Inflammatory macrophage treated with lipopolysaccharide for 4 hours (primary cell): ENCODE measurements around the gene PAGE5.

ENCODE experiments used
- DNase-seq: peaks from one replicate; pipeline ENCODE4 v3.0.0-alpha.2; 2020

The PAGE5 gene, protein sequence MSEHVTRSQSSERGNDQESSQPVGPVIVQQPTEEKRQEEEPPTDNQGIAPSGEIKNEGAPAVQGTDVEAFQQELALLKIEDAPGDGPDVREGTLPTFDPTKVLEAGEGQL

DNA sequence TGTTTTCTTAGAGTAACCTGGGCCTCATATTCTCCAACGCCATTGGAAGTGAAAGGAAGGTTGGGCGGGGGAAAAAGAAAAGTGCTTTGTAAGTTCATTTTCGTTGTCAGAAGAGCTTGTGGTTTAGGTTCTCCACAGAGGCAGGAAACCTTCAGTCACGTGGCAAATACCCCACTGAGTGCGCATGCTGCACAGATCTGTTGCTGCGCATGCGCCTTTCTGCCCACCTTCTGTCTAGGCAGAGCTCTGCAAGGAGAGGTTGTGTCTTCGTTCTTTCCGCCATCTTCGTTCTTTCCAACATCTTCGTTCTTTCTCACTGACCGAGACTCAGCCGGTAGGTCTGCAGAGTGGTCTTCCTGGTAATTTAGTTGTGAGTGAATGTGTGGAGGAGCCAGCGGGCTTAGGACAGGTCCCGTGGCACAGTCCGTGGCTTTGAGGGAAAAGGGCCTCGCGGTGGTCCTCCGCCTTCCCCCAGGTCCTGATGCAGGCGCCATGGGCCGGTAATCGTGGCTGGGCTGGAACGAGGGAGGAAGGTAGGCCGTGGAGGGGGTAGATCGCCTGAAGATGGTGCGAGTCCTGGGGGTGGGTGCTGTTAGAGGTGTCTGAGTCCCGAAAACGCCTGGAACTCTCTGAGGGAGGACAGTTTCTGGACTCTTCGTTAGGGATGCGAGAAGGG is at the start of gene PAGE5:
Gene PAGE5, plus strand, starts transcription at position 228 of the 676 bp plus-strand sequence. CDS start 1,037 bp downstream, outside the sequence.
- no peak for DNase-seq

DNA sequence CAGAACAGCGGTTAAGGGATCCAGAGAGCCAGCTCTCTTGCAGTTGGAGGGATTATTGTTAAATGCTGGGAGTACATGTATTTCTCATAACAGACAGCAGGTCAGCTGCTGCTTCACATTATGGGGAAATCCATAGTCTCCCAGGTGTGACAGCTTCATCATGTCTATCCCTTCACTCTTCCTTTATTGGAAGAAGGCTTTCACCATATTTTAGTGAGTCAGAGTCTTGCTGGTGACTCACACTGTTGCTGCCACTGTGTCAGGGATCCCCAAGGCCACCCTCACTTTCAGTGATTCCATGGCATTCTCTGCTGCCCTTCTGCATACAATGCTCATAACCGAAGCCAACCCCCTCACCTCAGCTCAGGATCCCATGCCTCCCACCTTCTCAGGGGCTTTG is 32.9 kb upstream of the PAGE5 start:
- DNase-seq: no peak

DNA sequence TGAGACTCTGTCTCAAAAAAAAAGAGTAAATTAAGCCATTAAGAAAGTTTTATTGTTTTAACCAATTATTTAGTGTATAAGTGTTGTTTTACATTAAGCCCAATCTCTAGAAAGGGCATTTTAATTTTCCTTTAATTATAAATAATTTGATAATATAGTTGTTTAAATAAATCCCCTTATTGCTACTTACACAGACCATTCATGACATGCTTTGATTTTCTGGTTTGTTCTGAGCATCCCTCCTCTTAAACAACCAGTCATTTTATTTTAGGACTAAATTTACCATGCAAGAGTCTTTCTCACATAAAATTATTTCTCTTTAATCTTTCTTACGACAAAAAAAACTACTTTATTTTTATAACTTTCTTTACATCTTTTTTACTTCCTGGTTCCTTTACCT is 23.5 kb upstream of the PAGE5 start:
- DNase-seq: no peak

DNA sequence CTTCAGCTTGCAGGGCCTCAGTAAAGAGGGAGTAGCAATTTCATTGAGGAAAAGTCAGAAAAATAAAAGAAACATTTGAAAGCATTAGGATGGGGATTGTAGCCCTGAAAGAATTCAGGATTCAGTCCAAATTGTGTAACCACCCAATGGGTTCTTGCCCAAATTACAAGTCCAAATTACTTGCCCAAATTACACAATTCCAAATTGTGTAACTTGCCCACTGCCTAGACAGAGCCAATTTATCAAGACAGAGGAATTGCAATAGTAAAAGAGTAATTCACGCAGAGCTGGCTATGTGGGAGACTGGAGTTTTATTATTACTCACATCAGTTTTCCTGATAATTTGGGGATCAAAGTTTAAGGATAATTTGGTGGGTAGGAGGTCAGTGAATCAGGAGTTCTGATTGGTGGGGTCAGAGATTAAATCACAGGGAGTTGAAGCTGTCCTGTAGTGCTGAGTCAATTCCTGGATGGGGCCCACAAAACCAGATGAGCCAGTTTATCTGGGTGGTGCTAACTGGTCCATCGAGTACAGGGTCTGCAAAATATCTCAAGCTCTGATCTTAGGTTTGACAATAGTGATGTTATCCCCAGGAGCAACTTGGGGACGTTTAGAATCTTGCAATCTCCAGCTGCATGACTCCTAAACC is 18.1 kb upstream of the PAGE5 start:
- DNase-seq: no peak

DNA sequence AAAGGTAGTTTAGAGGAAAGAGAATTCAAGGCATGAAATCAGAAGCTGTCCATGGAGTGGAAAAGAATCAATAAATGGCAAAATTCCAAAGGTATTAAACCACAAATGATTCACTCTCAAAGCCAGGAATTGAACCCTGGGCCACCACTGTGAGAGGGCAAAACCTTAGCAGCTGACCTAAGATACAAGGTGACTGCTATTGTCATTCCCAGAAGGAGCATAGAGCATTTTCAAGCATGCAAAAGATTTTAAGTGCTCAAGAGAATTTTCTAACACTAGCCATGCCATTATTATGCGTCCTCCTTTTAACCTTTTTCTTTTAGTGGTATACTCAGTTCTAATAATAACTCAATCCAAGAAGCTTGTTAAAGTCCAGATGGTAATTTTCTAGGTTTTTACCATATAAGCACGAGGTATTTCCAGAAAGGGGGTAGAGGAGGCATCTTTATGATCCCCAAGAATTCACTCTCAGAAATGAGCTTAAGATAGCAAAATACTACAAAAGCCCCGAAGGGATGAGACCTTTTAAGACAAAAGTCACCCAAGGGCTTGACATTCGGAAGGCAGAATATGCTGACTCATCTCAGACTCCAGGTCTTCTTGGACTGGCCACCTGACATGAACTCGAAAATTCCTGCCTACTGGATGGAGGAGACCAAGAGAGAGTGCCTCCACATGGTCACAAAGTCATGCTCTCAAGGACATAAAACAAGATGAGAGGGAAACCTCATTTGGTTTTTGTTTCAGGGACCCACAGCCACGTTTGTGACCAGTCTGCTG is 13.8 kb upstream of the PAGE5 start:
- DNase-seq: no peak

DNA sequence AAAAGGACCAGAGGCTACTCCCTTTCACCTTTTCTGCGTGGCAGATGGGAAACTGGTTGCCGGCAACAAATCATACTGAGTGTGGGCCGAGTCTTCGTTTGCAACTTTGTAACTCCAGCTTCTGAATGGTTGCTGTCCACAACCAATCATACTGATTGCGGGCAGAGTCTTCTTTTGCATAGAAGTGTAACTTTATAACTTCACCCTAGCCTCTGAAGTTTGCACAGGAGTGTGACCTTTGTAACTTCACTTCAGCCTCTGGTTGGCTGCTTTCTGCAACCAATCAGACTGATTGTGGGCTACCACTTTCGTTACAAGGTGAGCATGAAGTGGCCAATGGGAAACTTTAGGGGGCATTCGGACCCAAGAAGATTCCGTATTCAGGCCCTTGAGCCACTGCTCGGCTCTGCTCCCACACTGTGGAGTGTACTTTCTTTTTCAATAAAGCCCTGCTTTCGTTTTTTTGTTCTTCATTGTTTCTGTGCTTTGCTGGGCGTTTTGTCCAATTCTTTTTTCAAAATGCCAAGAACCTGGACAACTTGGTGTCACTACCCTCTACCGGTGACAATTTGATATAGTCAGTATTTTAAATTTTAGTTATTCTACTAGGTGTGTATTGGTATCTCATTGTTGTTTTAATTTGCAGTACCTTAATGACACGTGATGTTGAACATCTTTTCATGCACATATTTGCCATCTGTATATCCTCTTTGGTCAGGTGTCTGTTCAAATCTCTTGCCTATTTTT is 9.0 kb upstream of the PAGE5 start:
- DNase-seq: no peak

DNA sequence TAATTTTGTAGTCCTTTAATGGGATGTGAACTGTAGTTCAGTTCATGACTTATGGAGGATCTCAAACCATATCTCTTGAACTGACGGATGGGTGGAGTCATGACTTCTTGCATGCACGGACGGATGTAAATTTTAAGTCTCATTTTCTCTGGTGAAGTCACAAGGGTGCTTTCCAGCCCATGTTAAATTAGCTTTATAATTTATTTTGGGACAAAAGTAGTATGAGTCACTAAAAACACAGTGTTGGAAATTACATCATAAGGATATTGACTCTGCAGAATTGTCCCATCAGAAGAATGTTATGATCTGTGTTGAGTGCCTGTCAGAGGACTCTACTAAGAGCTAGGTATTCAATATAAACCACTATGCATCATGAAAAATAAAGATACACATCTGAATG is 6.8 kb upstream of the PAGE5 start:
- DNase-seq: no peak

DNA sequence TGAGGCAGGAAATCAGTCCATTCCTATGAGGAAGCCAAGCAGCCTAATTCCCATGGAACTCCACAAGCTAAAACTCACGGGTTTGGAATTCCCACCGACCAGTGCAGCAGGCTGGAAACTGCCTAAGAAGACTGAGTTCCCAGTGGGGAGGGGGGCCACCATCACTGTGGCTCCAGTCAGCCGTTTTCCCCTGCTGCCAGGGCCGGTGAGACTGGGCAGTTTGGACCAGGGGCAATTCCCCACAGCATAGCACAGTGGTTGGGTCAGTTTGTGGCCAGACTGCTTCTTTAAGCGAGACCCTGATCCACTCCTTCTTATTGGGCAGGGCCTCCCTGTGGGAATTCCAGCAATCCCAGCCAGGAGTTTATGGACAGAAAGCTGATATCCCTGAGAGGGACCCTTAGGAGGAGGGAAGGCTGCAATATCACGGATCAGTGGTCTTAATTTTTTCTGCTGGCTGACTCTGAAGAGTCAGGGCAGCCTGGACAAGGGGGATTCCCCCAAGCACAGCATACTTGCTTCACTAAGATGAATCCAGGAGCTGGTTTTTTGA is 20.7 kb downstream of the PAGE5 start:
- DNase-seq: no peak

DNA sequence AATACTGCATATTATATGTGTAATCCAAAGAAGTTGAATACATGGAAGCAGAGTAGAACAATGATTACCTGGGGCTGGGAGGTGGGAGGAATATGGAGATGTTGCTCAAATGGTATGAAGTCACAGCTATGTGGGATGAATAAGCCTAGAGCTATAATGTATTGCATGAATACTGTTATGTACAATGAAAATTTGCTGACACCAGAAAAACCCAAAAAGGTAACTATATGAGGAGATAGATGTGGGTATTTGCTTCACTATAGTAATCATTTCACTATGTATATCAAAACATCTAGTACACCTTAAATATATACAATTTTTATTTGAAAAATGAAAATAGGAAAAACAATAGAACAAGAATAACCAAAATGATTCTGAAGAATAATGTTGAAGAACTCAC is 33.4 kb downstream of the PAGE5 start:
- DNase-seq: no peak

DNA sequence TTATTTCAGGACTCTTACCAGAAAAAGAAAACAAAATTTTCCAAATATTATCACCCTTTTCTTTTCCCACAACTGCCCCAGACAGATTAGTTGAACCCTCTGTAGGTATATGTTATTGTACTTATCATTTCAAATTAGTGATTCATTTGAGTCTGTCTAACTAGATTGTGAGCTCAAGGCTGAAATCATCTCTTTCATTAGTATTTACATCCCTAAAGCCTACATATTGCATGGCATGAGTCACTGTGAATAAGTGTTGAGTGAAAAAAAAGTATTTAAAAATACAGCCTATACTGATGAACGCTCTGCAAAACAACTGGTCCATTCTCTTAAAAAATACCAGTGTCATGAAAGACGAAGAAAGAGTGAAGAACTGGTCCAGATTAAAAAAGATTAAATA is 40.7 kb downstream of the PAGE5 start:
- no peak for DNase-seq

DNA sequence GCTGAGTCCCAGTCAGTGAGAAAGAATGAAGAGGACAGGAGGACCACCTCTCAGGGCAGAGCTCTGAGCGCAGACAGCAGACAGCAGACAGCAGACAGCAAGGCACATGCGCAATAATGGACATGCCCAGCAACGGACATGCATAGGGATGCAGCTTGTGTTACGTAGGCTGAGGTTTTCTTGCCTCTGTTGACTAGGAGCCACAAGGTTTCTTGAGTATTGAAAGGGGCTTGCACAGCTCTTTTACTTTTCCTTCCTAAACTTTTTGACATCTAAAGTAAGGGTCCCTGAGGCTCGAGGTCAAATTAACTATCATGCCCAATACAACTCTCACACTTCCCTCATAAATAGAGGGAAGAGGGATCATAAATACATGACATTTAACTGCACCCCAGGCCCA is 44.7 kb downstream of the PAGE5 start, which contains the start of gene PAGE3:
Gene PAGE3, minus strand, starts transcription at position 101 of the 400 bp plus-strand sequence. CDS start 1,013 bp downstream, outside the sequence.
- no peak for DNase-seq
